ENCODE results near the gene FHAD1.

The FHAD1 gene

DNA sequence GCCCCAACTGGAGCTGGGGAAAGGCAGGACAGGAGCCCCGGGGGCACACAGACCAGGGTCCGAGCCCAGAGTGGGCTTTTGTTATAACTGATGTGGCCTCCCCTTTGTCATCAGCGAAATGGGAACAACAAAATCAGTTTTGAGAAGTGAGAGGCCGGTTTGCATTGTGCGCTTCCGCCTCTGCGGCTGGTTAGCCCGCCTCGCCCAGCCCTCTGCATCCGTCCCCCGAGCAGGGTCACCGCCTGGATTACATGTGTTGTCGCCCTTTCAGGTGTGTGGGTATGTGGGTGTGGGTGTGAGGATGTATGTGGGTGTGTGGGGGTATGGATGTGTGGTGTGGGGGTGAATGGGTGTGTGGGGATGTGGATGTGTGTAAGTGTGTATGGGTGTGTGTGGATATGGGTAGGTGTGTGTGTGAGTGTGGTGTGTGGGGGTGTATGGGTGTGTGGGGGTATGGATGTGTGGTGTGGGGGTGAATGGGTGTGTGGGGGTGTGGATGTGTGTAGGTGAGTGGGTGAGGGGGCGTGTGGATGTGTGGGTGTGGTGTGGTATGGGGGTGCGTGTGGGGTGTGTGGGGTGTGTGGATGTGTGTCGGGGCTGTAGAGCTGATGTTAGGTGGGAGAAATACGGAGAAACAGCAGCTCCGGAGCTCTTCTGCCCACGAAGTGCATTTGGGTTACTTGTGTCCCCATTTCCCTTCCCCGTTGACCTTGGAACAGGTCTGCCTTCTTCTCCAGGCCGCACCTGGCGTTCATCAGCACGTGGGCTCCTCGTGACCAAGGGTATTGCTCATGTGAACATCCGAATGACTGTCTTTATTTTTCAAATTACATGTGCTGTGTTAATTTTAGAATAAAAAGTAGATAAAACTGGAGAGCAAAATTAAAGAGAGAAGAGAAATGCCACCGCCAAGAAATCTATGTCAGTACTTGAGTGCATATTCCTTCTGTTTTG is 67.6 kb downstream of the FHAD1 start (continued):
- TF ChIP-seq, protein P1, sequence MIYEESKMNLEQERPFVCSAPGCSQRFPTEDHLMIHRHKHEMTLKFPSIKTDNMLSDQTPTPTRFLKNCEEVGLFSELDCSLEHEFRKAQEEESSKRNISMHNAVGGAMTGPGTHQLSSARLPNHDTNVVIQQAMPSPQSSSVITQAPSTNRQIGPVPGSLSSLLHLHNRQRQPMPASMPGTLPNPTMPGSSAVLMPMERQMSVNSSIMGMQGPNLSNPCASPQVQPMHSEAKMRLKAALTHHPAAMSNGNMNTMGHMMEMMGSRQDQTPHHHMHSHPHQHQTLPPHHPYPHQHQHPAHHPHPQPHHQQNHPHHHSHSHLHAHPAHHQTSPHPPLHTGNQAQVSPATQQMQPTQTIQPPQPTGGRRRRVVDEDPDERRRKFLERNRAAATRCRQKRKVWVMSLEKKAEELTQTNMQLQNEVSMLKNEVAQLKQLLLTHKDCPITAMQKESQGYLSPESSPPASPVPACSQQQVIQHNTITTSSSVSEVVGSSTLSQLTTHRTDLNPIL (CRISPR knock-in tag; IDR thresholded peaks at IDR 0.05; ENCODE audit: low read depth), result no peak
- no peak for TF ChIP-seq ZNF565 (CRISPR knock-in tag; conservative IDR thresholded peaks at IDR 0.05; ENCODE audit: low read depth)
- TF ChIP-seq GLIS3 (CRISPR knock-in tag; IDR thresholded peaks at IDR 0.05), result no peak

DNA sequence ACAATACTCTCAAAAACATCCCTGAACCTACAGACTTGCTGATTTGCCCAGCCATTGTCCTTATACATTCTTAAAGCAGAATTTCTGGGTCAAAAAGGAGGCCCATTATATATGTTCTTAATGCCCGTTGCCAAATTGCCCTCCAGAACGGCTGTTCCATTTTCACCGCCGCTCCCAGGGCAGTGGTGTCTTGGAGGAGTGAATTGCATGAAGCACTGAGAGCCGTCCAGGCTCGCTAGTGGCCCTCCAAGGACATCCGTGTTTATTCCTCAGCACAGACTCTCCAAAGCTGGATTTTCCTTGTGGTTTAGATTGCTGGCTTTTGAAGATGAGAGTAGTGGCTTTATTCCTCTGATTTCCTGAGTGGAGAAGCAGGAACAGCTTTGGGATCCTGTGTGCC is 68.8 kb downstream of the FHAD1 start:
- no peak for ATAC-seq
- no peak for TF ChIP-seq RARB (CRISPR knock-in tag; IDR thresholded peaks at IDR 0.05)
- TF ChIP-seq BACH2 (CRISPR knock-in tag; IDR thresholded peaks at IDR 0.05; ENCODE audit: borderline replicate concordance), result no peak
- TF ChIP-seq TCF4 (CRISPR knock-in tag; IDR thresholded peaks at IDR 0.05; ENCODE audit: borderline replicate concordance), result no peak
- no peak for TF ChIP-seq CSDC2 (CRISPR knock-in tag; IDR thresholded peaks at IDR 0.05)
- TF ChIP-seq, protein P2, sequence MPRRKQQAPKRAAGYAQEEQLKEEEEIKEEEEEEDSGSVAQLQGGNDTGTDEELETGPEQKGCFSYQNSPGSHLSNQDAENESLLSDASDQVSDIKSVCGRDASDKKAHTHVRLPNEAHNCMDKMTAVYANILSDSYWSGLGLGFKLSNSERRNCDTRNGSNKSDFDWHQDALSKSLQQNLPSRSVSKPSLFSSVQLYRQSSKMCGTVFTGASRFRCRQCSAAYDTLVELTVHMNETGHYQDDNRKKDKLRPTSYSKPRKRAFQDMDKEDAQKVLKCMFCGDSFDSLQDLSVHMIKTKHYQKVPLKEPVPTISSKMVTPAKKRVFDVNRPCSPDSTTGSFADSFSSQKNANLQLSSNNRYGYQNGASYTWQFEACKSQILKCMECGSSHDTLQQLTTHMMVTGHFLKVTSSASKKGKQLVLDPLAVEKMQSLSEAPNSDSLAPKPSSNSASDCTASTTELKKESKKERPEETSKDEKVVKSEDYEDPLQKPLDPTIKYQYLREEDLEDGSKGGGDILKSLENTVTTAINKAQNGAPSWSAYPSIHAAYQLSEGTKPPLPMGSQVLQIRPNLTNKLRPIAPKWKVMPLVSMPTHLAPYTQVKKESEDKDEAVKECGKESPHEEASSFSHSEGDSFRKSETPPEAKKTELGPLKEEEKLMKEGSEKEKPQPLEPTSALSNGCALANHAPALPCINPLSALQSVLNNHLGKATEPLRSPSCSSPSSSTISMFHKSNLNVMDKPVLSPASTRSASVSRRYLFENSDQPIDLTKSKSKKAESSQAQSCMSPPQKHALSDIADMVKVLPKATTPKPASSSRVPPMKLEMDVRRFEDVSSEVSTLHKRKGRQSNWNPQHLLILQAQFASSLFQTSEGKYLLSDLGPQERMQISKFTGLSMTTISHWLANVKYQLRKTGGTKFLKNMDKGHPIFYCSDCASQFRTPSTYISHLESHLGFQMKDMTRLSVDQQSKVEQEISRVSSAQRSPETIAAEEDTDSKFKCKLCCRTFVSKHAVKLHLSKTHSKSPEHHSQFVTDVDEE (CRISPR knock-in tag; IDR thresholded peaks at IDR 0.05), result no peak
- no peak for TF ChIP-seq ISL1 (CRISPR knock-in tag; IDR thresholded peaks at IDR 0.05)
- no peak for TF ChIP-seq ARNTL (CRISPR knock-in tag; IDR thresholded peaks at IDR 0.05; ENCODE audit: borderline replicate concordance, low read depth)
- TF ChIP-seq ZC3H10 (CRISPR knock-in tag; IDR thresholded peaks at IDR 0.05), result no peak
- no peak for TF ChIP-seq ZNF8 (CRISPR knock-in tag; IDR thresholded peaks at IDR 0.05)
- TF ChIP-seq SNAI2 (CRISPR knock-in tag; IDR thresholded peaks at IDR 0.05), result no peak
- no peak for TF ChIP-seq TOX (CRISPR knock-in tag; IDR thresholded peaks at IDR 0.05; ENCODE audit: borderline replicate concordance)

DNA sequence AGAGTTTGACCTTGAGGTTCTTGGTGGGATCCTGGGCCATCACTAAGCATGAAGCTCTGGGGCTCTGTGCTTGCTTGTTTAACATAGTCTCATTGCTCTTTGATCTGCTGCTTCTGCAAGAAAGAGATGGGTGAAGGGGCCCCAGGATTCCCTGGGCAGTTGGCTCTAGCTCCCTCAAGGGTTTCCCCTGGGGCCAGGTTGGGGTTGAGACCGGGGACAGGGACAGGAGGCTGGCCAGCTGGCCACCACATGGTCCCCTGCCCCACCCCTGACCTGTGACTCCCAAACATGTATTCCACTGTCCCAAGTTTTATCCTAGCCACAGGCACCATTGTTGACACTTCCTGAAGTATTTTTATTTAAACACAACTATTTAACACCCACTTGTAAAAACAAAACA is 69.5 kb downstream of the FHAD1 start:
- no peak for ATAC-seq
- no peak for TF ChIP-seq OSR1 (CRISPR knock-in tag; IDR thresholded peaks at IDR 0.05)
- TF ChIP-seq, protein P3, sequence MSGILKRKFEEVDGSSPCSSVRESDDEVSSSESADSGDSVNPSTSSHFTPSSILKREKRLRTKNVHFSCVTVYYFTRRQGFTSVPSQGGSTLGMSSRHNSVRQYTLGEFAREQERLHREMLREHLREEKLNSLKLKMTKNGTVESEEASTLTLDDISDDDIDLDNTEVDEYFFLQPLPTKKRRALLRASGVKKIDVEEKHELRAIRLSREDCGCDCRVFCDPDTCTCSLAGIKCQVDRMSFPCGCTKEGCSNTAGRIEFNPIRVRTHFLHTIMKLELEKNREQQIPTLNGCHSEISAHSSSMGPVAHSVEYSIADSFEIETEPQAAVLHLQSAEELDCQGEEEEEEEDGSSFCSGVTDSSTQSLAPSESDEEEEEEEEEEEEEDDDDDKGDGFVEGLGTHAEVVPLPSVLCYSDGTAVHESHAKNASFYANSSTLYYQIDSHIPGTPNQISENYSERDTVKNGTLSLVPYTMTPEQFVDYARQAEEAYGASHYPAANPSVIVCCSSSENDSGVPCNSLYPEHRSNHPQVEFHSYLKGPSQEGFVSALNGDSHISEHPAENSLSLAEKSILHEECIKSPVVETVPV (CRISPR knock-in tag; IDR thresholded peaks at IDR 0.05), result no peak
- TF ChIP-seq RARB (CRISPR knock-in tag; IDR thresholded peaks at IDR 0.05), result no peak
- TF ChIP-seq, protein P4, sequence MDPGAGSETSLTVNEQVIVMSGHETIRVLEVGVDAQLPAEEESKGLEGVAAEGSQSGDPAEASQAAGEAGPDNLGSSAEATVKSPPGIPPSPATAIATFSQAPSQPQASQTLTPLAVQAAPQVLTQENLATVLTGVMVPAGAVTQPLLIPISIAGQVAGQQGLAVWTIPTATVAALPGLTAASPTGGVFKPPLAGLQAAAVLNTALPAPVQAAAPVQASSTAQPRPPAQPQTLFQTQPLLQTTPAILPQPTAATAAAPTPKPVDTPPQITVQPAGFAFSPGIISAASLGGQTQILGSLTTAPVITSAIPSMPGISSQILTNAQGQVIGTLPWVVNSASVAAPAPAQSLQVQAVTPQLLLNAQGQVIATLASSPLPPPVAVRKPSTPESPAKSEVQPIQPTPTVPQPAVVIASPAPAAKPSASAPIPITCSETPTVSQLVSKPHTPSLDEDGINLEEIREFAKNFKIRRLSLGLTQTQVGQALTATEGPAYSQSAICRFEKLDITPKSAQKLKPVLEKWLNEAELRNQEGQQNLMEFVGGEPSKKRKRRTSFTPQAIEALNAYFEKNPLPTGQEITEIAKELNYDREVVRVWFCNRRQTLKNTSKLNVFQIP (CRISPR knock-in tag; IDR thresholded peaks at IDR 0.05; ENCODE audit: borderline replicate concordance, low read depth), result no peak
- TF ChIP-seq ESRRG (CRISPR knock-in tag; IDR thresholded peaks at IDR 0.05), result no peak
- TF ChIP-seq PPARA (CRISPR knock-in tag; IDR thresholded peaks at IDR 0.05; ENCODE audit: borderline replicate concordance), result no peak

DNA sequence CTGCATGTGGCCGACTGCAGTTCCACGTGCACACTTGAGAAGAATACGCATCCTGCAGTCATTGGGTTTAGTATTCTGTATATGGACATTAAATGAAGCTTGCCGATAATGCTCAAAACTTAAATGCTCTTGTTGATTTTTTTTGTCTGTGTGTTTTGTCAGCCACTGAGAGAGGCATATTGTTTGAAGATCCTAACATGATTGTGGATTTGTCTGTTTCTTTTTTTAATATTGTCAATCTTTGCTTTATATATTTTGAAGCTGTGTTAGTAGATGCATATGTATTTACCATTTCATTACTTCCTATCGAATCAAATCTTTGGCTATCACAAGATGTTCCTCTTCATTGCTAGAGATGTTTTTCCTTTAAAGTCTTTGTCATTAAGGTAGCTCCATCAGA is 73.2 kb downstream of the FHAD1 start:
- ATAC-seq, result no peak
- no peak for TF ChIP-seq ZNF70 (CRISPR knock-in tag; IDR thresholded peaks at IDR 0.05)
- TF ChIP-seq TOX (CRISPR knock-in tag; IDR thresholded peaks at IDR 0.05; ENCODE audit: borderline replicate concordance), result no peak
- TF ChIP-seq, protein P4 (CRISPR knock-in tag; IDR thresholded peaks at IDR 0.05; ENCODE audit: borderline replicate concordance, low read depth), result no peak
- TF ChIP-seq, protein P3 (CRISPR knock-in tag; IDR thresholded peaks at IDR 0.05), result no peak
- TF ChIP-seq ARNTL (CRISPR knock-in tag; IDR thresholded peaks at IDR 0.05; ENCODE audit: borderline replicate concordance, low read depth), result no peak
- no peak for TF ChIP-seq OSR1 (CRISPR knock-in tag; IDR thresholded peaks at IDR 0.05)
- no peak for TF ChIP-seq CSDC2 (CRISPR knock-in tag; IDR thresholded peaks at IDR 0.05)
- TF ChIP-seq, protein P2 (CRISPR knock-in tag; IDR thresholded peaks at IDR 0.05), result no peak
- no peak for TF ChIP-seq GLIS3 (CRISPR knock-in tag; IDR thresholded peaks at IDR 0.05)
- TF ChIP-seq BACH2 (CRISPR knock-in tag; IDR thresholded peaks at IDR 0.05; ENCODE audit: borderline replicate concordance), result no peak
- no peak for TF ChIP-seq ISL1 (CRISPR knock-in tag; IDR thresholded peaks at IDR 0.05)
- TF ChIP-seq ZFP30 (CRISPR knock-in tag; IDR thresholded peaks at IDR 0.05), result no peak
- no peak for TF ChIP-seq ZNF8 (CRISPR knock-in tag; IDR thresholded peaks at IDR 0.05)

Data from SK-N-SH treated with all-trans-retinoic acid at 6 μM for 48 hours (cell line).